Heart left ventricle (tissue), 13 donors: Measurements from ENCODE around the gene CCDC192.

Source experiments
- POLR2A ChIP-seq, 2 donors: fragments of 450-650 bp; IDR thresholded peaks; one replicate each; pipeline ENCODE4 v1.6.1; 2017; ENCODE audit warnings: antibody characterized with exemption in 2 of 2, mild to moderate bottlenecking in 2 of 2, moderate library complexity in 2 of 2
- TF ChIP-seq, protein P1 (sequence below), 12 donors: fragments of 200-600 bp; sonication (generic) in 4 of 12; IDR thresholded peaks; one replicate each; pipeline versions ENCODE4 v1.5.0 to v1.8.0; 2018 to 2022; ENCODE audit warnings: antibody characterized with exemption in 12 of 12, mild to moderate bottlenecking in 5 of 12
- donor health status: ischemic (EF 13 %, LVEDD 7.1; RV severe dilation, severe dysfunction).
- donor health status: DM: no; HTN: yes; CAD: no.
- donor health status: DM: no; HTN: no; CAD: no.
- donor health status: ischemic (EF 25% LVEDD 6.9; RV normal size, moderate dysfunction).
- donor health status: ischemic (EF 25% LVEDD 5.7; RV mildly dilated, moderate dysfunction).
- donor health status: ischemic (EF 35%, LVEDD 5.7; RV mildly dilated, moderate dysfunction).
- donor health status: nonischemic (EF 11% LVEDD 7.7; RV severe dilation, severe dysfunction).
- donor health status: DM: yes; HTN: yes; CAD: no.
- donor health status: PGD.
- donor health status: ischemic (EF 29% LVEDD 5.4; RV normal size, mild dysfunction).
- donor health status: nonischemic (EF 23%, LVEDD 6.1; RV moderate dilation, normal function).

- TF ChIP-seq, protein P1, sequence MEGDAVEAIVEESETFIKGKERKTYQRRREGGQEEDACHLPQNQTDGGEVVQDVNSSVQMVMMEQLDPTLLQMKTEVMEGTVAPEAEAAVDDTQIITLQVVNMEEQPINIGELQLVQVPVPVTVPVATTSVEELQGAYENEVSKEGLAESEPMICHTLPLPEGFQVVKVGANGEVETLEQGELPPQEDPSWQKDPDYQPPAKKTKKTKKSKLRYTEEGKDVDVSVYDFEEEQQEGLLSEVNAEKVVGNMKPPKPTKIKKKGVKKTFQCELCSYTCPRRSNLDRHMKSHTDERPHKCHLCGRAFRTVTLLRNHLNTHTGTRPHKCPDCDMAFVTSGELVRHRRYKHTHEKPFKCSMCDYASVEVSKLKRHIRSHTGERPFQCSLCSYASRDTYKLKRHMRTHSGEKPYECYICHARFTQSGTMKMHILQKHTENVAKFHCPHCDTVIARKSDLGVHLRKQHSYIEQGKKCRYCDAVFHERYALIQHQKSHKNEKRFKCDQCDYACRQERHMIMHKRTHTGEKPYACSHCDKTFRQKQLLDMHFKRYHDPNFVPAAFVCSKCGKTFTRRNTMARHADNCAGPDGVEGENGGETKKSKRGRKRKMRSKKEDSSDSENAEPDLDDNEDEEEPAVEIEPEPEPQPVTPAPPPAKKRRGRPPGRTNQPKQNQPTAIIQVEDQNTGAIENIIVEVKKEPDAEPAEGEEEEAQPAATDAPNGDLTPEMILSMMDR (IDR thresholded peaks at IDR 0.05): no peak
- no peak for TF ChIP-seq POLR2A (IDR thresholded peaks at IDR 0.05)
Measured at GRCh38 chr5:127969651-127970050, 266.5 kb downstream of the CCDC192 start.
